Liver (tissue), 3 donors: ENCODE measurements around the gene CHST12.

Experiments used
- CTCF ChIP-seq: fragments of 150-350 bp; IDR thresholded peaks from 2 replicates; pipeline ENCODE4 v1.5.1; 2017; ENCODE audit warnings: improper control_type of control experiment, low read depth, low read length; ENCODE audit not compliant: missing input control
- FOXA2 ChIP-seq: IDR thresholded peaks from 2 replicates; pipeline ENCODE4 v1.6.1; 2016; ENCODE audit warnings: antibody characterized with exemption
- HNF4G ChIP-seq: IDR thresholded peaks from 2 replicates; pipeline ENCODE4 v1.6.1; 2016; ENCODE audit warnings: antibody characterized with exemption
- JUND ChIP-seq, 2 donors: IDR thresholded peaks; 2 replicates each; pipeline ENCODE4 v1.6.1; 2016; ENCODE audit warnings: antibody characterized with exemption in 2 of 2
- MAX ChIP-seq: IDR thresholded peaks from 2 replicates; pipeline ENCODE4 v1.6.1; 2016; ENCODE audit warnings: antibody characterized with exemption
- NR2F2 ChIP-seq: IDR thresholded peaks from 2 replicates; pipeline ENCODE4 v1.6.1; 2016; ENCODE audit warnings: antibody characterized with exemption
- RAD21 ChIP-seq, 2 donors: IDR thresholded peaks; 2 replicates each; pipeline ENCODE4 v1.6.1; 2016; ENCODE audit warnings: antibody characterized with exemption in 2 of 2, mild to moderate bottlenecking in 2 of 2
- REST ChIP-seq: IDR thresholded peaks from 2 replicates; pipeline ENCODE4 v1.6.1; 2016; ENCODE audit warnings: antibody characterized with exemption, mild to moderate bottlenecking
- SP1 ChIP-seq: IDR thresholded peaks from 2 replicates; pipeline ENCODE4 v1.6.1; 2018; ENCODE audit warnings: antibody characterized with exemption, mild to moderate bottlenecking
- TAF1 ChIP-seq: conservative IDR thresholded peaks from 2 replicates; pipeline ENCODE4 v1.6.1; 2016; ENCODE audit warnings: antibody characterized with exemption, mild to moderate bottlenecking
- YY1 ChIP-seq: IDR thresholded peaks from 2 replicates; pipeline ENCODE4 v1.6.1; 2016; ENCODE audit warnings: antibody characterized with exemption, mild to moderate bottlenecking
- ZBTB33 ChIP-seq: IDR thresholded peaks from 2 replicates; pipeline ENCODE4 v1.6.1; 2016; ENCODE audit warnings: antibody characterized with exemption
- donor health status: healthy.
- donor health status: healthy.

GRCh38 chr7:2393706-2394105, 9.7 kb upstream of the CHST12 start:
- no peak for TF ChIP-seq MAX
- no peak for TF ChIP-seq CTCF
- no peak for TF ChIP-seq JUND (IDR thresholded peaks at IDR 0.05)
- no peak for TF ChIP-seq TAF1
- TF ChIP-seq REST, result no peak
- no peak for TF ChIP-seq SP1
- no peak for TF ChIP-seq ZBTB33
- no peak for TF ChIP-seq NR2F2
- no peak for TF ChIP-seq FOXA2
- TF ChIP-seq RAD21 (IDR thresholded peaks at IDR 0.05), result no peak
- no peak for TF ChIP-seq YY1
- TF ChIP-seq HNF4G, result no peak
